Tibial nerve (tissue), 4 donors: ENCODE results near the gene CCNL1. TPM values are rescaled to one million over a fixed set of nuclear protein-coding genes. Genes with fewer than 3 reads are reported as not detected.

Source experiments
- DNase-seq, 2 donors: peaks; one replicate each; pipeline ENCODE4 v3.0.0-alpha.2; 2019; ENCODE audit warnings: low spot score in 2 of 2
- H3K27ac ChIP-seq, 4 donors: fragments of 200-600 bp; sonication (generic) in 3 of 4; one replicate each; pipeline ENCODE4 v1.5.1; 2017 to 2019; ENCODE audit warnings: mild to moderate bottlenecking in 1 of 4
- H3K27me3 ChIP-seq, 2 donors: fragments of 200-600 bp; sonication (generic) in 1 of 2; one replicate each; pipeline versions ENCODE4 v1.5.1 to v1.6.0; 2017 to 2019
- H3K36me3 ChIP-seq, 3 donors: fragments of 200-600 bp; sonication (generic); one replicate each; pipeline ENCODE4 v1.5.1; 2018 to 2019
- H3K4me1 ChIP-seq, 4 donors: fragments of 200-600 bp; sonication (generic) in 3 of 4; one replicate each; pipeline ENCODE4 v1.5.1; 2017 to 2019
- H3K4me3 ChIP-seq, 4 donors: fragments of 200-600 bp; sonication (generic) in 3 of 4; one replicate each; pipeline ENCODE4 v1.5.1; 2017 to 2019; ENCODE audit warnings: mild to moderate bottlenecking in 1 of 4, moderate library complexity in 1 of 4
- H3K9me3 ChIP-seq, 4 donors: fragments of 200-600 bp; sonication (generic) in 3 of 4; one replicate each; pipeline ENCODE4 v1.5.1; 2017 to 2019
- EP300 ChIP-seq, 2 donors: sonication (generic); formaldehyde crosslinking; IDR thresholded peaks; one replicate each; pipeline ENCODE4 v1.6.1; 2017; ENCODE audit warnings: antibody characterized with exemption in 2 of 2, mild to moderate bottlenecking in 1 of 2
- POLR2A ChIP-seq, 2 donors: fragments of 450-650 bp; IDR thresholded peaks; one replicate each; pipeline ENCODE4 v1.6.1; 2017; ENCODE audit warnings: antibody characterized with exemption in 2 of 2, mild to moderate bottlenecking in 2 of 2, moderate library complexity in 2 of 2
- WGBS, 2 donors: methylation state at CpG; one replicate each; pipeline ENCODE4 v1.1.5; 2018; 5-methylcytosine and 5-hydroxymethylcytosine counted together
- total RNA-seq, 4 donors: library from RNA; depleted of rRNA; stranded (reverse); fragments of >200 nt; gene quantifications; one replicate each; pipeline ENCODE4 v1.1.0, GENCODE V29; 2016
- TF ChIP-seq, protein P1 (sequence below), 5 experiments: fragments of 200-600 bp in 3 of 5; fragments of 450-650 bp in 2 of 5; sonication (generic) in 3 of 5; IDR thresholded peaks; one replicate each; pipeline ENCODE4 v1.5.1; 2016 to 2019; ENCODE audit warnings: antibody characterized with exemption in 5 of 5, mild to moderate bottlenecking in 3 of 5, moderate library complexity in 2 of 5

CCNL1 gene
- 100 to 1,000 TPM; 176 to 239 (median 239) TPM for total RNA-seq

DNA sequence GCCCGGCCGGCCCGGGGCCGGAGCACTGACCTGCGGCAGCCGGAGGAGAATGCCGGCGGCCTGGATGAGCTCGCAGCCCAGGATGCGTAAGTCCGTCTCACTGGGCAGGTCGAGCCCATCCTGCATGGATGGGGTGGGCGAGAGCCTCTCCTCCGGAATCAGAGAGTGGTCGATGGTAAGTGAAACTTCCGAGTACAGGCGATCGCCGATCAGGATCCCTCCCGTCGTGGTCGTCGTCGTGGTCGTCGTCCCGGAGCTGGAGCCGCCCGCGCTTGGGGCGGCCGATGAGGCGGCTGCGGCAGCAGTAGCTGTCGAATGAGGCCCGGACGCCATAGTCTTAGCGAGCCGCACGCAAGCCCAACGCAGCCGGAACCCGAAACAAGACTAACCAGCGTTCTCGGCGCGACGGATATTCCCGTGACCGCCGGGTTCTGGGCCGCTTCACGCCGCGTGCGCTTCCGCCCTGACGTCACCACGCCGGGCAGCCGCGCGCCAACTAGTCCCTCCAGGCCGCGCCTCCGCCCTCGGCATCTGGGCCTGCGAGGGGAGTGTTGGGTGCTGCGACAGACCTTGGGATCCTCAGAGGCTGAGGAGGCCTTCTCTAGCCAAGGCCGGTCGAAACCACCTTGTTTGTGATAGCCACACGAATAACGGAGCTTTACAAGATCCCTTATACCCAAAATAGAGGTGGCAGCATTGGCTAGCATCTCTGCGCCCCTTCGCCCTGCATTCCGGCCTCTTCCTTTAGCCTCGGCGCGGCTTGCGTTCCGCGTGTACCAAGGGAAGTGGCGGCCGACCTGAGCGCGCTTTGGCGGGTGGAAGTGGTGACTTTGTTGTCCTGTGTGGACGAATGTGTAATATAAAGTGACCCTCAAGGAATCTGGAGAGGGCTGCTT is at the start of gene CCNL1:
CCNL1 (minus strand) TSS at position 386 of the 896 bp plus-strand sequence; CDS start at position 333, 53 bp downstream.
- no peaks in the 10 kb centered on the region for H3K9me3 ChIP-seq
- DNase-seq: peak; percentile 95
- no peaks in the 10 kb centered on the region for H3K27me3 ChIP-seq
- peak within 1 kb of the TSS; percentile 97 to 100 (median 99) for H3K27ac ChIP-seq
- WGBS, 2 donors: 0 to 1% methylated on average over 49 to 51 of the region's 88 CpGs
- peak within 1 kb of the TSS; percentile 66 to 99 (median 82) for H3K4me3 ChIP-seq
- TF ChIP-seq, protein P1, sequence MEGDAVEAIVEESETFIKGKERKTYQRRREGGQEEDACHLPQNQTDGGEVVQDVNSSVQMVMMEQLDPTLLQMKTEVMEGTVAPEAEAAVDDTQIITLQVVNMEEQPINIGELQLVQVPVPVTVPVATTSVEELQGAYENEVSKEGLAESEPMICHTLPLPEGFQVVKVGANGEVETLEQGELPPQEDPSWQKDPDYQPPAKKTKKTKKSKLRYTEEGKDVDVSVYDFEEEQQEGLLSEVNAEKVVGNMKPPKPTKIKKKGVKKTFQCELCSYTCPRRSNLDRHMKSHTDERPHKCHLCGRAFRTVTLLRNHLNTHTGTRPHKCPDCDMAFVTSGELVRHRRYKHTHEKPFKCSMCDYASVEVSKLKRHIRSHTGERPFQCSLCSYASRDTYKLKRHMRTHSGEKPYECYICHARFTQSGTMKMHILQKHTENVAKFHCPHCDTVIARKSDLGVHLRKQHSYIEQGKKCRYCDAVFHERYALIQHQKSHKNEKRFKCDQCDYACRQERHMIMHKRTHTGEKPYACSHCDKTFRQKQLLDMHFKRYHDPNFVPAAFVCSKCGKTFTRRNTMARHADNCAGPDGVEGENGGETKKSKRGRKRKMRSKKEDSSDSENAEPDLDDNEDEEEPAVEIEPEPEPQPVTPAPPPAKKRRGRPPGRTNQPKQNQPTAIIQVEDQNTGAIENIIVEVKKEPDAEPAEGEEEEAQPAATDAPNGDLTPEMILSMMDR (IDR thresholded peaks at IDR 0.05): peak in 2 of 5 experiments; percentile 38 to 56
- TF ChIP-seq EP300 (IDR thresholded peaks at IDR 0.05): peak; percentile 97 to 100
- TF ChIP-seq POLR2A (IDR thresholded peaks at IDR 0.05): peak; percentile 99 to 100
- peaks cover 0 to 51% (median 43%) of the 10 kb centered on the region in 4 donors for H3K4me1 ChIP-seq
- H3K36me3 ChIP-seq: peaks cover 0 to 28% (median 0%) of the 10 kb centered on the region in 3 donors

DNA sequence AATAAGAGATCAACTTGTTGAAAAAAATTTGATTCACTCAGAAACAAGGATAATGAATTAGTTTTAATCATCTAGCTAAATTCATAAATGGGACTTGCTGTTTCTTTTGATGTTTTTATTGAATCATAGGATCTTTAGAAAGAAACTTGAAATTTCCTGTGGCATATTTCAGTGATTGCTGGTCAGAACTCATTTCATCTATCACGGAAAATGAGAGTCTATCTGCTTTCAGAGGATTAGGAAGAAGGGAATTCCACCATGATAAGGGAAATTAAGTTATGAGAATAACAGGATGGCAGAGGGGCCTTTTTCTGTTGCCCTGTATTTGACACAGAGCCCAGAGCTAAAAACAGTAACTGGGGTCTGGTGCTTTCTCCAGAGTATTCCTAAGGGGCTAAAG is 44.9 kb upstream of the CCNL1 start:
- Histone ChIP-seq H3K4me3 (no peak overlapping the region), H3K27ac (no peak overlapping the region), H3K27me3 (no peaks in the 10 kb centered on the region), H3K36me3 (peaks cover 0 to 7% (median 0%) of the 10 kb centered on the region in 3 donors), H3K4me1 (peaks cover 0 to 22% (median 0%) of the 10 kb centered on the region in 4 donors), H3K9me3 (no peaks in the 10 kb centered on the region)
- WGBS, 2 donors: 84 to 100% methylated on average over 1 of the region's 1 CpG
- TF ChIP-seq POLR2A (IDR thresholded peaks at IDR 0.05) (no peak), EP300 (IDR thresholded peaks at IDR 0.05) (no peak)
- TF ChIP-seq, protein P1 (IDR thresholded peaks at IDR 0.05): no peak
- DNase-seq: no peak

DNA sequence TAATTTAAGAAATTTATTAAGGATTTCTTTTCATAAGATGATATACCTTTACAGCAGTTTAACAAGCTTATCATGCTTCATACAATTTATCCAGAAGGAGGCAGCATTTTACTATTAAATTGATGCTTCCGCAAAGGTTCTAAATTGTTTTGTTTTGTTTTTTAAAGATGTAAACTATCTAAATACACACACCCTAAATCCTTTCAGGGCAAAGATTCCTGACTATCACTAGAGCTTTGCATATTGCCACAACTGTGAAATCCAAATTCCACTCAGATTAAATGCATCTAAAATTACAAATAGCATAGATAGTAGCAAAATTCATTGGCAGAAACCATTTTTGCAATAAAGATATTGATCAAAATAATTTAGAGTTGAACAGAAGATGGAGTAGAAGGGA is 44.5 kb upstream of the CCNL1 start:
- 6 to 8% methylated on average over 1 of the region's 1 CpG for WGBS, 2 donors
- Histone ChIP-seq H3K4me1 (peaks cover 0 to 24% (median 0%) of the 10 kb centered on the region in 4 donors), H3K9me3 (no peaks in the 10 kb centered on the region), H3K27me3 (no peaks in the 10 kb centered on the region), H3K4me3 (no peak overlapping the region), H3K27ac (no peak overlapping the region), H3K36me3 (peaks cover 0 to 5% (median 0%) of the 10 kb centered on the region in 3 donors)
- TF ChIP-seq, protein P1 (IDR thresholded peaks at IDR 0.05): peak; percentile 26 to 69 (median 51)
- no peak for TF ChIP-seq EP300 (IDR thresholded peaks at IDR 0.05)
- no peak for DNase-seq

DNA sequence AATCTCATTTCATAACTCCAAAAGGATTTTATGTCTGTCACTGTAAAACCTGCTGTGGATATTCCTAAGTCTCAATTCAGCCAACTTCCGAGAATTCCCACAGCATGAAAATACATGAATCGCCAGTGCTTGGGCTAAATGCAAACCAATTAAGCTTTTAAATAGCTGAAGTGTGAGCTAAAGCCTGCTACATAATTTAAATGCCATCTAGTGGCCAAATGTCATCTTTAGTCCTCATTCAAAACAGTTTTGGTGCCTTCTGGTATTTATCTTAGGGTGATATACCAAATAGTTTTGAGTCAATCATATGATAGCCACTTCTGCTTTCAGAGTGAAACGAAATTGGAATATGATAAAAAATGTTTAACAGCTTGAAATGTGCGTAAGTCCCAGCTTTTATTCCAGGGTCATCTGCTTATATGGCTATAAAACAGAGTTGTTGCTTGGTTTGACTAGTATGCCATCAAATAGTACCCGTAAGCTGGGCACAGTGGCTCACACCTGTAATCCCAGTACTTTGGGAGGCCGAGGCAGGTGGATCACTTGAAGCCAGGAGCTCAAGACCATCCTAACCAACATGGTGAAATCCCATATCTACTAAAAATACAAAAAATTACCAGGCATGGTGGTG is 41.8 kb upstream of the CCNL1 start:
- DNase-seq: no peak
- no peaks in the 10 kb centered on the region for H3K27me3 ChIP-seq
- no peaks in the 10 kb centered on the region for H3K36me3 ChIP-seq
- H3K27ac ChIP-seq: peak overlapping the region in 1 of 4 donors; percentile 22
- peaks cover 0 to 24% (median 0%) of the 10 kb centered on the region in 4 donors for H3K4me1 ChIP-seq
- WGBS, 2 donors: 41 to 46% methylated on average over 6 of the region's 6 CpGs
- no peaks in the 10 kb centered on the region for H3K9me3 ChIP-seq
- H3K4me3 ChIP-seq: no peak overlapping the region
- TF ChIP-seq, protein P1 (IDR thresholded peaks at IDR 0.05): peak; percentile 40 to 64 (median 55)
- no peak for TF ChIP-seq POLR2A (IDR thresholded peaks at IDR 0.05)
